GM21717 (cell line): ENCODE data around the gene UGDH.

ENCODE experiments used
- ATAC-seq: cut with Tn5 transposase; IDR thresholded peaks from one replicate; pipeline ENCODE4 v1.9.1; 2021; ENCODE audit warnings: mild to moderate bottlenecking, moderate library complexity; ENCODE audit not compliant: unreplicated experiment

The UGDH gene

GRCh38 chr4:39453738-39454137 lies 73.5 kb downstream of the UGDH start:
- ATAC-seq, result no peak

GRCh38 chr4:39452860-39453587 lies 74.2 kb downstream of the UGDH start:
- ATAC-seq, result no peak

GRCh38 chr4:39452153-39452859 lies 74.9 kb downstream of the UGDH start:
- ATAC-seq, result no peak

- ATAC-seq, result no peak
These were observed 75.7 kb downstream of the UGDH start for GRCh38 chr4:39451423-39452023.

GRCh38 chr4:39450618-39451017 lies 76.6 kb downstream of the UGDH start:
- ATAC-seq, result no peak
